ENCODE measurements around the gene TMPO. TPM values are rescaled to one million over a fixed set of nuclear protein-coding genes. Genes with fewer than 3 reads are reported as not detected.
"Not testable (repeated sequence)": the region's sequence is repeated elsewhere in the genome, so short reads cannot be mapped to it uniquely, and the experiment has no call there.

The TMPO gene
- total and polyA plus RNA-seq, 5 experiments from 2014 or later = 49.3 to 174 (median 61.1) TPM

DNA sequence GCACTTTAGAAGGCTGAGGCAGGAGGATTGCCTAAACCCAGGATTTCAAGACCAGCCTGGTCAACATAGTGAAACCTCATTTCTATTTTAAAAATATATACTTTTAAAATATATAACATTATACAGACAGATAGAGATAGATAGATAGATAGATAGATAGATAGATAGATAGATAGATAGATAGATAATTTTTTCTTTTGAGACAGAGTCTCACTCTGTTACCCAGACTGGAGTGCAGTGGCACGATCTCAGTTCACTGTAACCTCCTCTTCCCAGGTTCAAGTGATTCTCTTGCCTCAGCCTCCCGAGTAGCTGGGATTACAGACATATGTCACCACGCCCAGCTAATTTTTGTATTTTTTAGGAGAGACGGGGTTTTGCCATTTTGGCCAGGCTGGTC is 42.7 kb downstream of the TMPO start:
- H3K9me3 Mint-ChIP-seq, H3K36me3 Mint-ChIP-seq, H3K4me3 Mint-ChIP-seq, DNase-seq, H3K4me1 Mint-ChIP-seq, ATAC-seq, H3K27ac Mint-ChIP-seq, H3K27me3 Mint-ChIP-seq, POLR2A ChIA-PET: not testable (repeated sequence)

GRCh38 chr12:98559666-98560065 is 44.3 kb downstream of the TMPO start:
- Mint-ChIP-seq H3K4me3 (no peak overlapping the region), H3K27me3 (no peaks in the 10 kb centered on the region), H3K4me1 (no peaks in the 10 kb centered on the region), H3K9me3 (no peaks in the 10 kb centered on the region), H3K36me3 (peaks cover 0 to 3% (median 0%) of the 10 kb centered on the region in 3 donors), H3K27ac (no peak overlapping the region)
- no peak for ATAC-seq
- POLR2A ChIA-PET = no interaction called here
- DNase-seq = no peak

DNA sequence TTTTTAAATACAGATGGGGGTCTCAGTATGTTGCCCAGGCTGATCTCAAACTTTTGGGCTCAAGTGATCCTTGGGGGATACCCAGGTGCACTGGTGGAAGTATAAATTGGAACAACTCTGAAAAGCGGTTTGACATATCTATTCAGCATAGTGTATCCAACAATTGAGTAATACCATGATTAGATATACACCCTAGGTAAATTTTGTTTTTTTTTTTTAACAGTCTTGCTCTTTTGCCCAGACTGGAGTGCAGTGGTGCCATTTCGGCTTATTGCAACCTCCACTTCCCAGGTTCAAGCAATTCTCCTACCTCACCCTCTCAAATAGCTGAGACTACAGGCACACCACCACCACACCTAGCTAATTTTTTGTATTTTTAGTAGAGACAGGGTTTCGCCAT is 46.5 kb downstream of the TMPO start:
- ATAC-seq = no peak
- Mint-ChIP-seq H3K4me1 (peaks cover 0 to 5% (median 3%) of the 10 kb centered on the region in 4 donors), H3K27me3 (no peaks in the 10 kb centered on the region), H3K36me3 (peaks cover 0 to 3% (median 0%) of the 10 kb centered on the region in 3 donors), H3K9me3 (no peaks in the 10 kb centered on the region), H3K27ac (peak overlapping the region in 2 of 10 donors; percentile 2 to 22), H3K4me3 (no peak overlapping the region)
- DNase-seq = no peak
- POLR2A ChIA-PET = no interaction called here

GRCh38 chr12:98572010-98572409 is 56.6 kb downstream of the TMPO start:
- Mint-ChIP-seq H3K9me3 (peaks cover 0 to 2% (median 0%) of the 10 kb centered on the region in 9 donors), H3K27ac (no peak overlapping the region), H3K4me3 (no peak overlapping the region), H3K4me1 (peaks cover 0 to 2% (median 0%) of the 10 kb centered on the region in 4 donors), H3K27me3 (peaks cover 0 to 2% (median 0%) of the 10 kb centered on the region in 5 donors), H3K36me3 (no peaks in the 10 kb centered on the region)
- ATAC-seq (no peak), DNase-seq (no peak)
- POLR2A ChIA-PET = interaction anchor here (0.7 to 1.2 kb wide), 2 partner anchors 12 to 69 kb away, joined by 3 to 4 read pairs; no protein-coding TSS in a partner anchor

DNA sequence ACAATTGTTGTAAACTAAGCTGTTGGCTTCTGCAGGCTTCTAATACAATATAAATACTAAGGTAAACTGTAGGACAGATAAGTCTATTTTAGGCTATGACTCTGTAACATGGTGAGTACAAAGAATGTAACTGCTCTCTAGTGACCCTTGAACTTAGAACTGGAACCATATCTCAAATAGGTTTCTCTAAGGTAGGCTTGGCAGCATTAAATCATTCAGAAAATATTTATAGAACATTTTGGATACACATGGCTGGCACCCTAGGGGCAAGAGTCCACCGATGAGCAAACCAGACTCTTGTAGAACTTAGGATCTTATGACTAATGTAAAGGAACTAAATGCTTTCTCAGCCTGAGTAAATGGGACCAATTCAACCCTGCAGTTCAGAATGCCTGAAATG is 58.7 kb downstream of the TMPO start:
- Mint-ChIP-seq H3K27me3 (peaks cover 0 to 4% (median 0%) of the 10 kb centered on the region in 5 donors), H3K4me1 (no peaks in the 10 kb centered on the region), H3K4me3 (no peak overlapping the region), H3K9me3 (peaks cover 0 to 2% (median 0%) of the 10 kb centered on the region in 9 donors), H3K27ac (no peak overlapping the region), H3K36me3 (no peaks in the 10 kb centered on the region)
- POLR2A ChIA-PET = interaction anchor here (0.8 kb wide), 1 partner anchor 58 kb away, joined by 4 read pairs; no protein-coding TSS in a partner anchor
- ATAC-seq (no peak), DNase-seq (no peak)

DNA sequence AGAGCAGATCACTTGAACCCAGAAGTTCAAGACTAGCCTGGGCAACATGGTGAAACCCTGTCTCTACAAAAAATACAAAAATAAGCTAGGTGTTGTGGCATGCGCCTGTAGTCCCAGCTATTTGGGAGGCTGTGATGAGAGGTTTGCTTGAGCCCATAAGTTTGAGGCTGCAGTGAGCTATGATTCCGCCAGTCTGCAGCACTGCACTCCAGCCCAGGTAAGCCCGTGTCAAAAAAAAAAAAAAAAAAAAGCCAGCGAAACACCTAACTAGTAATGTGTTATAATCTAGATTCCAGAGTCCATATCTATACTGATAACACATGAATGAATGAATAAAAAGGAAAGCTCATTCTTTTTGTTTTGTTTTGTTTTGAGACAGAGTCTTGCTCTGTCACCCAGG is 59.6 kb downstream of the TMPO start:
- no peak overlapping the region for H3K4me3 Mint-ChIP-seq
- POLR2A ChIA-PET = interaction anchor here (0.8 to 1.0 kb wide), 2 partner anchors 19 to 57 kb away, joined by 3 to 4 read pairs; partner anchors contain the start of gene SLC25A3

GRCh38 chr12:98576795-98577194 is 61.4 kb downstream of the TMPO start:
- H3K4me1 Mint-ChIP-seq, H3K9me3 Mint-ChIP-seq, H3K36me3 Mint-ChIP-seq, H3K27me3 Mint-ChIP-seq, DNase-seq, ATAC-seq, POLR2A ChIA-PET, H3K4me3 Mint-ChIP-seq: not testable (repeated sequence)
- peak overlapping the region in 1 of 10 donors; percentile 44 for H3K27ac Mint-ChIP-seq

More for the DNA sequence above, 59.6 kb downstream of the TMPO start:
- Mint-ChIP-seq H3K27ac (no peak overlapping the region), H3K27me3 (peaks cover 0 to 6% (median 1%) of the 10 kb centered on the region in 5 donors), H3K36me3 (no peaks in the 10 kb centered on the region), H3K4me1 (no peaks in the 10 kb centered on the region), H3K9me3 (peaks cover 0 to 2% (median 0%) of the 10 kb centered on the region in 9 donors)
- ATAC-seq (no peak), DNase-seq (no peak)

- Mint-ChIP-seq H3K36me3 (no peaks in the 10 kb centered on the region), H3K9me3 (peaks cover 0 to 2% (median 0%) of the 10 kb centered on the region in 9 donors), H3K4me1 (no peaks in the 10 kb centered on the region), H3K27ac (no peak overlapping the region), H3K27me3 (peaks cover 0 to 6% (median 1%) of the 10 kb centered on the region in 5 donors), H3K4me3 (no peak overlapping the region)
- POLR2A ChIA-PET = no interaction called here
- ATAC-seq = no peak
- no peak for DNase-seq
These were observed 63.0 kb downstream of the TMPO start for GRCh38 chr12:98578392-98578791.

DNA sequence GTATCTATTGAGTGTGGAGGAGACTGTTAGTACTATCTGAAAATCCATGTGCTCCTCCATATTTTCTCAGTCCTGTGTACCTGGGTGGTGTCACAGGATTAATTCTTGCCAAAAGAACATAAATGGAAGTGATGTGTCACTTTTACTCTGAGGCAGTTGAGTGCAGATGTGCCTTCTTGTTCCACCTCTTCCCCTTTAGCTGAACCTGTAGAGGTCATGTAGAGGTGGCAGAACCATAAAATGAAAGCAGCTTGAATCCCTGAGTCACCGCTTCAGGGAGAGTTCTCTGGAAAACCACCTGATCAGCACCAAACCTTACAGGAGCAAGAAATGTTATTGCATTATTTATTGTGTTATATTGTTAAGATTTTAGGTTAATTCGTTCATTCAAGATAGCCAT is 63.4 kb downstream of the TMPO start:
- ATAC-seq = no peak
- POLR2A ChIA-PET = no interaction called here
- no peaks in the 10 kb centered on the region for H3K36me3 Mint-ChIP-seq
- H3K27ac Mint-ChIP-seq = no peak overlapping the region
- peaks cover 0 to 2% (median 0%) of the 10 kb centered on the region in 9 donors for H3K9me3 Mint-ChIP-seq
- H3K4me3 Mint-ChIP-seq = no peak overlapping the region
- peaks cover 0 to 6% (median 1%) of the 10 kb centered on the region in 5 donors for H3K27me3 Mint-ChIP-seq
- no peak for DNase-seq
- H3K4me1 Mint-ChIP-seq = no peaks in the 10 kb centered on the region

- peaks cover 0 to 6% (median 1%) of the 10 kb centered on the region in 5 donors for H3K27me3 Mint-ChIP-seq
- no peak overlapping the region for H3K4me3 Mint-ChIP-seq
- DNase-seq = no peak
- POLR2A ChIA-PET = no interaction called here
- H3K4me1 Mint-ChIP-seq = no peaks in the 10 kb centered on the region
- H3K27ac Mint-ChIP-seq = no peak overlapping the region
- no peak for ATAC-seq
- no peaks in the 10 kb centered on the region for H3K36me3 Mint-ChIP-seq
- H3K9me3 Mint-ChIP-seq = peaks cover 0 to 2% (median 0%) of the 10 kb centered on the region in 9 donors
These were observed 64.0 kb downstream of the TMPO start for GRCh38 chr12:98579347-98579746.

- H3K27ac Mint-ChIP-seq = no peak overlapping the region
These were observed 64.4 kb downstream of the TMPO start for GRCh38 chr12:98579835-98580234.

DNA sequence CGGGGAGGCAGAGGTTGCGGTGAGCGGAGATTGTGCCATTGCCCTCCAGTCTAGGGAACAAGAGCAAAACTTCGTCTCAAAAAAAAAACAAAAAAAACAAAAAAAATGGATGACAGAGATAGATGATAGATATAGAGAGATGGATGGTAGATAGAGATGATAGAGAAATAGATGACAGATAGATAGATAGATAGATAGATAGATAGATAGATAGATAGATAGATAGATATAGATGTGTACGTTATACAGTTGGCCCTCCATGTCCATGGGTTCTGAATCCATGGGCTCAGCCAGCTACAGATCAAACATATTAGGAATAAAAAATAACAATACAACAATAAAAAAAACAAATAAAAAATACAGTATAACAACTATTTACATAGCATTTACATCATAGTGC is 65.3 kb downstream of the TMPO start:
- DNase-seq = no peak
- Mint-ChIP-seq H3K4me3 (no peak overlapping the region), H3K4me1 (no peaks in the 10 kb centered on the region), H3K9me3 (peaks cover 0 to 2% (median 0%) of the 10 kb centered on the region in 9 donors), H3K27ac (no peak overlapping the region), H3K36me3 (no peaks in the 10 kb centered on the region), H3K27me3 (peaks cover 0 to 6% (median 1%) of the 10 kb centered on the region in 5 donors)
- POLR2A ChIA-PET = interaction anchor here (1.0 kb wide), 1 partner anchor 13 kb away, joined by 3 read pairs; the partner anchor contains the start of gene SLC25A3
- ATAC-seq = no peak

More at GRCh38 chr12:98579835-98580234, 64.4 kb downstream of the TMPO start:
- Mint-ChIP-seq H3K4me3 (no peak overlapping the region), H3K4me1 (no peaks in the 10 kb centered on the region), H3K9me3 (peaks cover 0 to 2% (median 0%) of the 10 kb centered on the region in 9 donors), H3K27me3 (peaks cover 0 to 6% (median 1%) of the 10 kb centered on the region in 5 donors), H3K36me3 (no peaks in the 10 kb centered on the region)
- ATAC-seq (no peak), DNase-seq (no peak)
- POLR2A ChIA-PET = no interaction called here

GRCh38 chr12:98581101-98581500 is 65.7 kb downstream of the TMPO start:
- ATAC-seq = no peak
- H3K4me3 Mint-ChIP-seq = no peak overlapping the region
- H3K36me3 Mint-ChIP-seq = no peaks in the 10 kb centered on the region
- no peak for DNase-seq
- H3K9me3 Mint-ChIP-seq = peaks cover 0 to 2% (median 0%) of the 10 kb centered on the region in 9 donors
- peaks cover 0 to 6% (median 1%) of the 10 kb centered on the region in 5 donors for H3K27me3 Mint-ChIP-seq
- no peak overlapping the region for H3K27ac Mint-ChIP-seq
- POLR2A ChIA-PET = interaction anchor here (1.0 kb wide), 1 partner anchor 13 kb away, joined by 3 read pairs; the partner anchor contains the start of gene SLC25A3
- H3K4me1 Mint-ChIP-seq = no peaks in the 10 kb centered on the region

- POLR2A ChIA-PET = no interaction called here
- H3K4me3 Mint-ChIP-seq = no peak overlapping the region
- H3K27me3 Mint-ChIP-seq = peaks cover 0 to 4% (median 1%) of the 10 kb centered on the region in 5 donors
- no peaks in the 10 kb centered on the region for H3K36me3 Mint-ChIP-seq
- DNase-seq = no peak
- no peaks in the 10 kb centered on the region for H3K9me3 Mint-ChIP-seq
- no peak for ATAC-seq
- H3K27ac Mint-ChIP-seq = no peak overlapping the region
- no peaks in the 10 kb centered on the region for H3K4me1 Mint-ChIP-seq
These were observed 66.7 kb downstream of the TMPO start for GRCh38 chr12:98582093-98582492.
